GM23338 (cell line): ENCODE data around the gene NXPE4. TPM values are rescaled to one million over a fixed set of nuclear protein-coding genes. Genes with fewer than 3 reads are reported as not detected.

Experiments
- ATAC-seq: fragments of 200-7000 bp; cut with Tn5 transposase; 3 replicates; pipeline ENCODE4 v1.9.1; 2020
- DNase-seq: peaks from one replicate; pipeline ENCODE4 v3.0.0-alpha.2; 2015; ENCODE audit warnings: low spot score
- H2AFZ ChIP-seq: fragments of 200-600 bp; sonication (generic); 2 replicates; pipeline ENCODE4 v1.8.0; 2016; ENCODE audit warnings: antibody characterized with exemption, mild to moderate bottlenecking, moderate library complexity
- H3F3A ChIP-seq: fragments of 200-600 bp; sonication (generic); replicated peaks from 2 replicates; pipeline ENCODE4 v1.8.0; 2017; ENCODE audit warnings: antibody characterized with exemption, mixed run types, low read depth
- H3K27ac ChIP-seq: fragments of 200-600 bp; sonication (generic); 2 replicates; pipeline ENCODE4 v1.6.1; 2016; ENCODE audit warnings: low read depth
- H3K27me3 ChIP-seq: fragments of 200-600 bp; sonication (generic); 2 replicates; pipeline ENCODE4 v1.8.0; 2016; ENCODE audit warnings: mild to moderate bottlenecking, mixed run types, moderate library complexity; ENCODE audit not compliant: insufficient read depth
- H3K36me3 ChIP-seq: fragments of 200-600 bp; sonication (generic); 2 replicates; pipeline ENCODE4 v1.8.0; 2016; ENCODE audit warnings: mild to moderate bottlenecking; ENCODE audit not compliant: insufficient read depth
- H3K4me1 ChIP-seq: fragments of 200-600 bp; sonication (generic); 2 replicates; pipeline ENCODE4 v1.8.0; 2016; ENCODE audit warnings: mild to moderate bottlenecking, moderate library complexity; ENCODE audit not compliant: insufficient read depth
- H3K4me2 ChIP-seq: fragments of 200-600 bp; sonication (generic); 2 replicates; pipeline ENCODE4 v1.7.1; 2017; ENCODE audit warnings: mixed run types
- H3K4me3 ChIP-seq: fragments of 200-600 bp; sonication (generic); 2 replicates; pipeline ENCODE4 v1.6.1; 2016; ENCODE audit warnings: mixed run types
- H3K79me2 ChIP-seq: fragments of 200-600 bp; sonication (generic); replicated peaks from 2 replicates; pipeline ENCODE4 v1.8.0; 2017; ENCODE audit warnings: mild to moderate bottlenecking; ENCODE audit not compliant: insufficient read depth
- H3K9me2 ChIP-seq: fragments of 200-600 bp; sonication (generic); 2 replicates; pipeline ENCODE4 v1.8.0; 2017; ENCODE audit not compliant: insufficient read depth
- H4K20me1 ChIP-seq: fragments of 200-600 bp; sonication (generic); replicated peaks from 2 replicates; pipeline ENCODE4 v1.8.0; 2017; ENCODE audit warnings: mild to moderate bottlenecking; ENCODE audit not compliant: insufficient read depth
- H3K27ac Mint-ChIP-seq: 2 replicates; pipeline ENCODE4 v1.8.0; 2020; ENCODE audit warnings: inconsistent platforms, mild to moderate bottlenecking, moderate library complexity, mixed read lengths
- H3K27me3 Mint-ChIP-seq: 3 replicates; pipeline ENCODE4 v1.8.0; 2022; ENCODE audit warnings: low read depth, mild to moderate bottlenecking, moderate library complexity, mixed read lengths, inconsistent platforms; ENCODE audit not compliant: insufficient read depth, poor library complexity
- H3K36me3 Mint-ChIP-seq: 3 replicates; pipeline ENCODE4 v1.8.0; 2021; ENCODE audit warnings: low read depth, mild to moderate bottlenecking, inconsistent platforms, moderate library complexity, mixed read lengths
- H3K4me1 Mint-ChIP-seq: 3 replicates; pipeline ENCODE4 v1.8.0; 2020; ENCODE audit warnings: mild to moderate bottlenecking, inconsistent platforms, mixed read lengths
- H3K4me3 Mint-ChIP-seq: 3 replicates; pipeline ENCODE4 v1.8.0; 2021; ENCODE audit warnings: moderate library complexity, mild to moderate bottlenecking, inconsistent platforms, mixed read lengths
- H3K9me3 Mint-ChIP-seq: 3 replicates; pipeline ENCODE4 v1.8.0; 2020; ENCODE audit warnings: moderate library complexity, mild to moderate bottlenecking, inconsistent platforms, mixed read lengths
- EZH2phosphoT487 ChIP-seq: fragments of 200-600 bp; sonication (generic); IDR thresholded peaks from one replicate; pipeline ENCODE4 v1.8.1; 2018; ENCODE audit warnings: antibody characterized with exemption; ENCODE audit not compliant: unreplicated experiment
- JUNB ChIP-seq: IDR thresholded peaks from one replicate; pipeline ENCODE4 v1.6.1; 2016; ENCODE audit warnings: antibody characterized with exemption; ENCODE audit not compliant: unreplicated experiment
- NANOG ChIP-seq: IDR thresholded peaks from 2 replicates; pipeline ENCODE4 v1.6.1; 2016; ENCODE audit warnings: antibody characterized with exemption, borderline replicate concordance
- ZNF331 ChIP-seq: fragments of 250-450 bp; sonication (Bioruptor Pico); IDR thresholded peaks from 2 replicates; pipeline ENCODE4 v1.5.0; 2020; ENCODE audit warnings: low read depth, mild to moderate bottlenecking, moderate library complexity
- polyA plus RNA-seq: library from polyadenylated mRNA; unstranded; fragments of >200 nt; fragmentation: Nextera tagmentation; extraction: Ambion mirVana; gene quantifications from 2 replicates; pipeline ENCODE4 v1.2.1, GENCODE V29; 2016
- small RNA-seq: library from RNA; depleted of rRNA; stranded (forward); fragments of <200 nt; gene quantifications from one replicate; pipeline ENCODE3, GENCODE V24; 2014; ENCODE audit warnings: low replicate concordance
- total RNA-seq: library from RNA; depleted of rRNA; stranded (reverse); fragments of >200 nt; shearing (Covaris generic); gene quantifications from 2 replicates; pipeline ENCODE4 v1.2.3, GENCODE V29; 2014; rRNA removed
- TF ChIP-seq, protein P1 (sequence below): IDR thresholded peaks from 2 replicates; pipeline ENCODE4 v1.6.1; 2016; ENCODE audit warnings: antibody characterized with exemption
- TF ChIP-seq, protein P2 (sequence below), 2 experiments: fragments of 200-600 bp in 1 of 2; sonication (generic) in 1 of 2; conservative IDR thresholded peaks; 2 replicates each; pipeline versions ENCODE4 v1.5.1 to v1.6.1; 2016 to 2017; ENCODE audit warnings: antibody characterized with exemption in 2 of 2, low read depth in 2 of 2, mild to moderate bottlenecking in 2 of 2, moderate library complexity in 1 of 2
- TF ChIP-seq, protein P3 (sequence below): IDR thresholded peaks from one replicate; pipeline ENCODE4 v1.6.1; 2018; ENCODE audit warnings: antibody characterized with exemption; ENCODE audit not compliant: unreplicated experiment

The NXPE4 gene
- total and polyA plus RNA-seq, 2 experiments from 2014 or later: not detected

DNA sequence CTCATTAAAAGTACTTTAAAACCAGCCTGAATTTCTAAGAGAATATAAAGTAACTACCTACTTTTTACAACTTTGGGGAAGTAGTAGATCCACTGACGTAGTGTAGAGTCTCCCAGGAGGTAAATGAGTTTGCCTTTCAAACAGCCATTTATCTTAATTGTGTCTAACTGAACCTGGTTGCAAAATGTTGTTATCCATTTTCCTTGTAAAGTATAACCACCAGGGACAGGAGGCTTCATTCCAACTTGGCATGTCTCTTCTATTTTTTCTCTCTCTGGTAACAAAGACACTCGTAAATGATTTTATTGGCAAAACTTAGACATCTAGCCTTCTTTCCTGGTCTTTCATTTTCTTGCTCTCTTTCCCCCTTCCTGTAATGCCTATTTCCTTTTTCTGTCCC, 72.8 kb downstream of the NXPE4 start:
- Histone ChIP-seq H4K20me1 (no peaks in the 10 kb centered on the region), H3K4me3 (no peak overlapping the region), H3K36me3 (no peaks in the 10 kb centered on the region), H3K27me3 (no peaks in the 10 kb centered on the region), H3K4me2 (no peak overlapping the region), H3K79me2 (no peaks in the 10 kb centered on the region), H3F3A (no peaks in the 10 kb centered on the region), H3K27ac (no peak overlapping the region), H2AFZ (no peak overlapping the region), H3K4me1 (no peaks in the 10 kb centered on the region), H3K9me2 (no peaks in the 10 kb centered on the region)
- ATAC-seq (no peak), DNase-seq (no peak)
- H3K27me3 Mint-ChIP-seq: no peaks in the 10 kb centered on the region
- H3K4me3 Mint-ChIP-seq: no peak overlapping the region
- peaks cover 16% of the 10 kb centered on the region; the same call in 2 of the 3 replicates for H3K36me3 Mint-ChIP-seq
- peaks cover 24% of the 10 kb centered on the region for H3K9me3 Mint-ChIP-seq
- TF ChIP-seq NANOG (no peak), EZH2phosphoT487 (no peak), JUNB (no peak), ZNF331 (CRISPR knock-in tag) (no peak)
- TF ChIP-seq, protein P1, sequence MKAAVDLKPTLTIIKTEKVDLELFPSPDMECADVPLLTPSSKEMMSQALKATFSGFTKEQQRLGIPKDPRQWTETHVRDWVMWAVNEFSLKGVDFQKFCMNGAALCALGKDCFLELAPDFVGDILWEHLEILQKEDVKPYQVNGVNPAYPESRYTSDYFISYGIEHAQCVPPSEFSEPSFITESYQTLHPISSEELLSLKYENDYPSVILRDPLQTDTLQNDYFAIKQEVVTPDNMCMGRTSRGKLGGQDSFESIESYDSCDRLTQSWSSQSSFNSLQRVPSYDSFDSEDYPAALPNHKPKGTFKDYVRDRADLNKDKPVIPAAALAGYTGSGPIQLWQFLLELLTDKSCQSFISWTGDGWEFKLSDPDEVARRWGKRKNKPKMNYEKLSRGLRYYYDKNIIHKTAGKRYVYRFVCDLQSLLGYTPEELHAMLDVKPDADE: no peak
- TF ChIP-seq, protein P2, sequence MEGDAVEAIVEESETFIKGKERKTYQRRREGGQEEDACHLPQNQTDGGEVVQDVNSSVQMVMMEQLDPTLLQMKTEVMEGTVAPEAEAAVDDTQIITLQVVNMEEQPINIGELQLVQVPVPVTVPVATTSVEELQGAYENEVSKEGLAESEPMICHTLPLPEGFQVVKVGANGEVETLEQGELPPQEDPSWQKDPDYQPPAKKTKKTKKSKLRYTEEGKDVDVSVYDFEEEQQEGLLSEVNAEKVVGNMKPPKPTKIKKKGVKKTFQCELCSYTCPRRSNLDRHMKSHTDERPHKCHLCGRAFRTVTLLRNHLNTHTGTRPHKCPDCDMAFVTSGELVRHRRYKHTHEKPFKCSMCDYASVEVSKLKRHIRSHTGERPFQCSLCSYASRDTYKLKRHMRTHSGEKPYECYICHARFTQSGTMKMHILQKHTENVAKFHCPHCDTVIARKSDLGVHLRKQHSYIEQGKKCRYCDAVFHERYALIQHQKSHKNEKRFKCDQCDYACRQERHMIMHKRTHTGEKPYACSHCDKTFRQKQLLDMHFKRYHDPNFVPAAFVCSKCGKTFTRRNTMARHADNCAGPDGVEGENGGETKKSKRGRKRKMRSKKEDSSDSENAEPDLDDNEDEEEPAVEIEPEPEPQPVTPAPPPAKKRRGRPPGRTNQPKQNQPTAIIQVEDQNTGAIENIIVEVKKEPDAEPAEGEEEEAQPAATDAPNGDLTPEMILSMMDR (conservative IDR thresholded peaks at IDR 0.05; ENCODE audit: low read depth in 2 of 2): no peak
- TF ChIP-seq, protein P3, sequence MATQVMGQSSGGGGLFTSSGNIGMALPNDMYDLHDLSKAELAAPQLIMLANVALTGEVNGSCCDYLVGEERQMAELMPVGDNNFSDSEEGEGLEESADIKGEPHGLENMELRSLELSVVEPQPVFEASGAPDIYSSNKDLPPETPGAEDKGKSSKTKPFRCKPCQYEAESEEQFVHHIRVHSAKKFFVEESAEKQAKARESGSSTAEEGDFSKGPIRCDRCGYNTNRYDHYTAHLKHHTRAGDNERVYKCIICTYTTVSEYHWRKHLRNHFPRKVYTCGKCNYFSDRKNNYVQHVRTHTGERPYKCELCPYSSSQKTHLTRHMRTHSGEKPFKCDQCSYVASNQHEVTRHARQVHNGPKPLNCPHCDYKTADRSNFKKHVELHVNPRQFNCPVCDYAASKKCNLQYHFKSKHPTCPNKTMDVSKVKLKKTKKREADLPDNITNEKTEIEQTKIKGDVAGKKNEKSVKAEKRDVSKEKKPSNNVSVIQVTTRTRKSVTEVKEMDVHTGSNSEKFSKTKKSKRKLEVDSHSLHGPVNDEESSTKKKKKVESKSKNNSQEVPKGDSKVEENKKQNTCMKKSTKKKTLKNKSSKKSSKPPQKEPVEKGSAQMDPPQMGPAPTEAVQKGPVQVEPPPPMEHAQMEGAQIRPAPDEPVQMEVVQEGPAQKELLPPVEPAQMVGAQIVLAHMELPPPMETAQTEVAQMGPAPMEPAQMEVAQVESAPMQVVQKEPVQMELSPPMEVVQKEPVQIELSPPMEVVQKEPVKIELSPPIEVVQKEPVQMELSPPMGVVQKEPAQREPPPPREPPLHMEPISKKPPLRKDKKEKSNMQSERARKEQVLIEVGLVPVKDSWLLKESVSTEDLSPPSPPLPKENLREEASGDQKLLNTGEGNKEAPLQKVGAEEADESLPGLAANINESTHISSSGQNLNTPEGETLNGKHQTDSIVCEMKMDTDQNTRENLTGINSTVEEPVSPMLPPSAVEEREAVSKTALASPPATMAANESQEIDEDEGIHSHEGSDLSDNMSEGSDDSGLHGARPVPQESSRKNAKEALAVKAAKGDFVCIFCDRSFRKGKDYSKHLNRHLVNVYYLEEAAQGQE: no peak
- H3K27ac Mint-ChIP-seq: no peak overlapping the region
- no peaks in the 10 kb centered on the region for H3K4me1 Mint-ChIP-seq

Small RNA genes within 50 kb of the gene (small RNA-seq; reads per million reads assigned to genes)
- gene RF01210: not detected

Other genes starting within 250 kb of the NXPE4 start
- gene C11orf71, start 195.3 kb downstream of the NXPE4 start, total RNA-seq: 3.2 and 5.8 TPM in 2 replicates
- 6.9 and 8.7 TPM in 2 replicates for gene C11orf71, start 195.3 kb downstream of the NXPE4 start, polyA plus RNA-seq
- gene RBM7, start 195.1 kb downstream of the NXPE4 start, total RNA-seq: 51.4 and 57.2 TPM in 2 replicates
- gene RBM7, start 195.1 kb downstream of the NXPE4 start, polyA plus RNA-seq: 28.0 and 31.5 TPM in 2 replicates
- gene REXO2, start 156.3 kb downstream of the NXPE4 start, total RNA-seq: 117 and 122 TPM in 2 replicates
- 237 and 245 TPM in 2 replicates for gene REXO2, start 156.3 kb downstream of the NXPE4 start, polyA plus RNA-seq
- not detected in 2 replicates for gene NXPE1, start 35.9 kb downstream of the NXPE4 start, total RNA-seq
- gene NXPE1, start 35.9 kb downstream of the NXPE4 start, polyA plus RNA-seq: not detected in 2 replicates
- gene NXPE2, start 82.7 kb upstream of the NXPE4 start, total RNA-seq: 0.10 and 0.12 TPM in 2 replicates
- not detected in 2 replicates for gene NXPE2, start 82.7 kb upstream of the NXPE4 start, polyA plus RNA-seq